Activated T-cell treated with anti-CD3 and anti-CD28 coated beads, Interleukin-2, amount 50 U/mL, for 72 hours (primary cell): ENCODE measurements around the gene S100A14. TPM values are rescaled to one million over a fixed set of nuclear protein-coding genes. Genes with fewer than 3 reads are reported as not detected.
A peak's percentile ranks its signal among the peaks of the same experiment; 100 is the strongest.

Experiments
- ATAC-seq, 2 donors: fragments of 150-1000 bp; cut with Tn5 transposase; replicated peaks in 1 of 2; 2 replicates each; pipeline ENCODE4 v1.10.0; 2021; ENCODE audit warnings: moderate library complexity in 2 of 2, mild to moderate bottlenecking in 1 of 2
- DNase-seq, 2 donors: peaks; one replicate each; pipeline ENCODE4 v3.0.0; 2021 to 2022; ENCODE audit warnings: mixed read lengths in 1 of 2
- H3K27ac Mint-ChIP-seq: one replicate; pipeline ENCODE4 v1.8.0; 2022; ENCODE audit warnings: mild to moderate bottlenecking, moderate library complexity, mixed read lengths
- H3K27me3 Mint-ChIP-seq: one replicate; pipeline ENCODE4 v1.8.0; 2022; ENCODE audit warnings: low read depth, mixed read lengths
- H3K36me3 Mint-ChIP-seq, 2 donors: one replicate each; pipeline ENCODE4 v1.8.0; 2022; ENCODE audit warnings: mixed read lengths in 2 of 2, mild to moderate bottlenecking in 1 of 2; ENCODE audit not compliant: insufficient read depth in 2 of 2
- H3K4me1 Mint-ChIP-seq: one replicate; pipeline ENCODE4 v1.8.0; 2022; ENCODE audit warnings: low read depth, mixed read lengths
- H3K4me3 Mint-ChIP-seq, 2 donors: one replicate each; pipeline ENCODE4 v1.8.0; 2022; ENCODE audit warnings: mild to moderate bottlenecking in 2 of 2, mixed read lengths in 2 of 2, moderate library complexity in 2 of 2
- H3K9me3 Mint-ChIP-seq, 2 donors: one replicate each; pipeline ENCODE4 v1.8.0; 2022; ENCODE audit warnings: mixed read lengths in 2 of 2
- total RNA-seq, 2 donors: library from RNA; stranded (reverse); gene quantifications; one replicate each; pipeline ENCODE4 v1.2.3, GENCODE V29; 2022

The S100A14 gene
- total RNA-seq, 2 donors from 2014 or later: 0.26 to 1.4 TPM

DNA sequence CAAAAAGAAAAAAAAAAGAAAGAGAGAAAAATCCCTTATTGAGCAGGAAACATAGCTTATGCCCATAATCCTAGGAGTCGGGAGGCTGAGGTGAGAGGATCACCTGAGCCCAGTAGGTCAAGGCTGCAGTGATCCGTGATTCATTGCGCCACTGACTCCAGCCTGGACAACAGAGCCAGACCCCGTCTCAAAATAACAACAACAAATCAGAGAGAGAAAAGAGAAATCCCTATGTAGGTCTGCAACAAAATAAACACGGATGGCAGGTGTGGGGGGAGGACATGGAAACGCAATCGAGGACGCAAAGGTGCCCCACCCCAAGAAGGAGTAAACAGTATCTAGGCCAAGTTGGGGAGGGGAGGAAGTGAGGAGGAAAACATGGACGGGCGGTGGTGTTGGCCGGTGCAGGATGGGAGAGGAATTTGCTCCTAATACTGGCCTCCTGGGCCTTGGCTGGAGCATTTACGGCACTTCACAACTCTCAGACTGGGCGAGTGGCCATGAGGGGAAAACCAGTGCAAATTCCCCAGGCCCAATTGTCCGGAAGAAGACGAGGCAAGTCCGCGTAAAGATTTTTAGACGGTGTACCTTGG lies 17.1 kb upstream of the S100A14 start:
- Mint-ChIP-seq H3K27me3 (no peaks in the 10 kb centered on the region), H3K4me1 (peaks cover 52% of the 10 kb centered on the region), H3K27ac (peak overlapping the region; percentile 36), H3K36me3 (peaks cover 14 to 20% of the 10 kb centered on the region in 2 donors), H3K4me3 (peak overlapping the region; percentile 92 to 95), H3K9me3 (peaks cover 0 to 3% of the 10 kb centered on the region in 2 donors)
- DNase-seq (no peak), ATAC-seq (no peak)

DNA sequence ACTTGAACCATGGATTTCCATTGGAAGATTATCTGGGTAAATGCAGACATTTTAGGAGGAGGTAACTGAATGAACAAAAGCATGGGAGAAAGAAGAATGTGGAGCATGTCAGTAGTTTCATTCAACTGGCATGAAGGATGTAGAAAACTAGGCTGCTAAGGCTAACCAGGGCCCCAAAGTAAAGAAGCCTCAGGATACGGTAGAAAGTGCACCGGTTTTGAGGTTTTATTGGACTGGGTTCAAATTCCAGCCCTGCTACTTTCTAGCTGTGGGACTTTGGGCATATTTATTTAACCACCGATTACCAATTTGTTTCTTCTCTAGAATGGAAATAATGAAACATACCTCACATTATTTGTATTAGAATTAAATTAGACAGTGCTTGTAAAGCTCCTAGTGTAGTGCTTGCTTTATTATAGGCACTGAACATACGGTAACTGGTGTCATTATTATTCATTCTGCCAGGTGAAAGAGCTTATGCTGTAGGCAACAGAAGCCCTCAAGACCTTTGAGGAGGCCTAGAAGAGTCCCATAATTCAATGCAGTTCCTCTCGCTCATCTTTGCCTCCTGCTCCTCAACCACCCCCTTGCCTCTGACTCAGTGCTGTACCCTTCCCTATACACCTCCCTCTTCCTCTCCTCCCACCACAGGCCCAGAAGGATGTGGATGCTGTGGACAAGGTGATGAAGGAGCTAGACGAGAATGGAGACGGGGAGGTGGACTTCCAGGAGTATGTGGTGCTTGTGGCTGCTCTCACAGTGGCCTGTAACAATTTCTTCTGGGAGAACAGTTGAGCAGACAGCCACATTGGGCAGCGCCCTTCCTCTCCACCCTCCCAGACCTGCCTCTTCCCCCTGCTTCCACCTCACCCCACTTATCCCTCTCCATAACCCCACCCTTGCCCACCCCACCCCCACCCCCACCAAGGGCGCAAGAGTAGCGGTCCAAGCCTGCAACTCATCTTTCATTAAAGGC lies 15.2 kb upstream of the S100A14 start:
- ATAC-seq (no peak), DNase-seq (no peak)
- Mint-ChIP-seq H3K4me1 (peaks cover 43% of the 10 kb centered on the region), H3K27ac (peak overlapping the region; percentile 73), H3K36me3 (peaks cover 6 to 7% of the 10 kb centered on the region in 2 donors), H3K4me3 (peak overlapping the region in 1 of 2 donors; percentile 37), H3K9me3 (peaks cover 0 to 3% of the 10 kb centered on the region in 2 donors), H3K27me3 (peaks cover 2% of the 10 kb centered on the region)

- ATAC-seq: no peak
- Mint-ChIP-seq H3K4me3 (no peak overlapping the region), H3K27ac (no peak overlapping the region), H3K4me1 (peaks cover 37% of the 10 kb centered on the region), H3K9me3 (peaks cover 0 to 3% of the 10 kb centered on the region in 2 donors), H3K36me3 (peaks cover 5 to 6% of the 10 kb centered on the region in 2 donors), H3K27me3 (peaks cover 5% of the 10 kb centered on the region)
- no peak for DNase-seq
Observed at GRCh38 chr1:153630384-153630783, 14.3 kb upstream of the S100A14 start.

GRCh38 chr1:153629971-153630370 lies 13.8 kb upstream of the S100A14 start:
- Mint-ChIP-seq H3K9me3 (peaks cover 0 to 3% of the 10 kb centered on the region in 2 donors), H3K4me1 (peaks cover 37% of the 10 kb centered on the region), H3K36me3 (peaks cover 5 to 6% of the 10 kb centered on the region in 2 donors), H3K27ac (no peak overlapping the region), H3K4me3 (no peak overlapping the region), H3K27me3 (peaks cover 5% of the 10 kb centered on the region)
- ATAC-seq: no peak
- no peak for DNase-seq

- no peak for DNase-seq
- peaks cover 37% of the 10 kb centered on the region for H3K4me1 Mint-ChIP-seq
- H3K36me3 Mint-ChIP-seq: peaks cover 3 to 4% of the 10 kb centered on the region in 2 donors
- no peak for ATAC-seq
- no peak overlapping the region for H3K4me3 Mint-ChIP-seq
- peaks cover 0 to 3% of the 10 kb centered on the region in 2 donors for H3K9me3 Mint-ChIP-seq
- no peak overlapping the region for H3K27ac Mint-ChIP-seq
- H3K27me3 Mint-ChIP-seq: peaks cover 5% of the 10 kb centered on the region
Observed at GRCh38 chr1:153629343-153629665, 13.2 kb upstream of the S100A14 start.

DNA sequence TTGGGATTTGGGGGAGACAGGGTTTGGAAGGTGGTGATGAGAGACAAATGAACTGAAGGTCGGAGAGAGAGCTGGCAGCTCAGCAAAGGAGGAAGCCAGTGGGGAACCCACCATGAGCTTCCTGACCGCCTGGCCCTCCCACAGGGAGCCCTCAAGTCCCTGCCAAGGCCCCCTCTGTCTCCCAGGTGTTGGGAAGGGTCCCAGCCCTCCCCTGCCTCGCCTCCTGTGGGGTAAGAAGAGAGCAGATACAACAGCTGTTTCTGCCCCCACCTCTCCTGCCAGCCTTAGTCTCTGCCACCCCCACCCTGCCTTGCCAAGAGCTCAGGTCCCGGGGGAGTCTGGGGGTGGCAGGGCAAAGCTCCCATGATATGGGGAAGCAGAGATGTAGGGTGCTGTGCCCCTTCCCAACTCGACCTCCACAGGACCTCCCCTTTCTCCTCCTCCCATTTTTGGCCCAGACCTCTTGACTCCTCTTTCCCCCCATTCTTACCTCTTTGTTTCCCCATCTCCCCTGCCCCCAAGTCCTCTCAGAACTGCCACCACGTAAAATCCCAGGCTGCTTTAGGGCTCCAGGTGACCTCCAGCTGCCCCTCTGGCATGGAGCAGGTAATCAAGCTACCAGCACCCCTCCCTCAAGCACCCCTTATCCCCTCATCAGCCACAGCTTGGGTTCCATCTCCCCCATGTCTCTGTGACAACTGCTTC lies 12.7 kb upstream of the S100A14 start:
- H3K27me3 Mint-ChIP-seq: peaks cover 5% of the 10 kb centered on the region
- no peak overlapping the region for H3K27ac Mint-ChIP-seq
- H3K36me3 Mint-ChIP-seq: peaks cover 1 to 2% of the 10 kb centered on the region in 2 donors
- peaks cover 36% of the 10 kb centered on the region for H3K4me1 Mint-ChIP-seq
- H3K4me3 Mint-ChIP-seq: no peak overlapping the region
- DNase-seq (no peak), ATAC-seq (no peak)
- H3K9me3 Mint-ChIP-seq: peaks cover 0 to 3% of the 10 kb centered on the region in 2 donors

GRCh38 chr1:153627715-153628626 lies 11.8 kb upstream of the S100A14 start, which contains the start of gene S100A1:
TSS of gene S100A1 (plus strand) at chr1:153628434. CDS start at chr1:153630522, 2,088 bp downstream.
- ATAC-seq: no peak
- H3K27ac Mint-ChIP-seq: no peak within 1 kb of the TSS
- no peak for DNase-seq
- H3K4me3 Mint-ChIP-seq: no peak within 1 kb of the TSS
- H3K9me3 Mint-ChIP-seq: no peaks in the 10 kb centered on the region
- peaks cover 28% of the 10 kb centered on the region for H3K4me1 Mint-ChIP-seq
- H3K36me3 Mint-ChIP-seq: peaks cover 1 to 2% of the 10 kb centered on the region in 2 donors
- peaks cover 5% of the 10 kb centered on the region for H3K27me3 Mint-ChIP-seq

- Mint-ChIP-seq H3K4me1 (peaks cover 22% of the 10 kb centered on the region), H3K4me3 (no peak within 1 kb of the TSS), H3K27me3 (peaks cover 5% of the 10 kb centered on the region), H3K27ac (no peak within 1 kb of the TSS), H3K36me3 (no peaks in the 10 kb centered on the region), H3K9me3 (no peaks in the 10 kb centered on the region)
- DNase-seq (peak; percentile 43 to 44), ATAC-seq (peak; percentile 41 to 52)
Observed at GRCh38 chr1:153626904-153627714, 11.0 kb upstream of the S100A14 start, which contains the start of gene S100A13. TSS of gene S100A13 (minus strand) at chr1:153627505. CDS start at chr1:153626472, 1,033 bp downstream.

GRCh38 chr1:153626477-153626903 lies 10.4 kb upstream of the S100A14 start:
- Mint-ChIP-seq H3K9me3 (no peaks in the 10 kb centered on the region), H3K4me1 (peaks cover 16% of the 10 kb centered on the region), H3K36me3 (no peaks in the 10 kb centered on the region), H3K27ac (no peak overlapping the region), H3K27me3 (peaks cover 5% of the 10 kb centered on the region), H3K4me3 (no peak overlapping the region)
- no peak for ATAC-seq
- DNase-seq: no peak

GRCh38 chr1:153624965-153625611 lies 9.0 kb upstream of the S100A14 start:
- Mint-ChIP-seq H3K27ac (no peak overlapping the region), H3K9me3 (no peaks in the 10 kb centered on the region), H3K27me3 (peaks cover 5% of the 10 kb centered on the region), H3K36me3 (no peaks in the 10 kb centered on the region), H3K4me3 (no peak overlapping the region), H3K4me1 (peaks cover 7% of the 10 kb centered on the region)
- ATAC-seq (no peak), DNase-seq (no peak)

DNA sequence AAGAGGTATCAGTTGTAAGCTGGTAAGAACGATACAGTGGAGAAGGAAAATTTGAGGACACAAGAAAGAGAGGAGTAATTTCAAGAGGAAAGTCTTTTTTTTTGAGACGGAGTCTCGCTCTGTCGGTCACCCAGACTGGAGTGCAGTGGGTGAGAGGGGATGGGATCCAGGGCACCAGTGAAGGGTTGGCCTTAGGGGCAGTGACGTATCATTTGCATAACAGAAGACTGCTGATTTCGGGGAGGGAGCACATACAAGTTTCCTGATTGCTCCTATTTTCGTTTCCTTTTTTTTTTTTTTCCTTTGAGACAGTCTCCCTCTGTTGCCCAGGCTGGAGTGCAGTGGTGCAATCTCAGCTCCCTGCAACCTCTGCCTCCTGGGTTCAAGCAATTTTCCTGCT lies 7.0 kb upstream of the S100A14 start:
- ATAC-seq (no peak), DNase-seq (no peak)
- H3K4me3 Mint-ChIP-seq: no peak overlapping the region

More for the DNA sequence above, 7.0 kb upstream of the S100A14 start:
- H3K27ac Mint-ChIP-seq: no peak overlapping the region
- peaks cover 7% of the 10 kb centered on the region for H3K4me1 Mint-ChIP-seq
- peaks cover 0 to 1% of the 10 kb centered on the region in 2 donors for H3K36me3 Mint-ChIP-seq
- H3K27me3 Mint-ChIP-seq: peaks cover 5% of the 10 kb centered on the region
- no peaks in the 10 kb centered on the region for H3K9me3 Mint-ChIP-seq
